ENCODE data around the gene IMP3. TPM values are rescaled to one million over a fixed set of nuclear protein-coding genes. Genes with fewer than 3 reads are reported as not detected.

IMP3 gene
- total RNA-seq, 1 experiment from 2014 or later: 84.5 TPM

DNA sequence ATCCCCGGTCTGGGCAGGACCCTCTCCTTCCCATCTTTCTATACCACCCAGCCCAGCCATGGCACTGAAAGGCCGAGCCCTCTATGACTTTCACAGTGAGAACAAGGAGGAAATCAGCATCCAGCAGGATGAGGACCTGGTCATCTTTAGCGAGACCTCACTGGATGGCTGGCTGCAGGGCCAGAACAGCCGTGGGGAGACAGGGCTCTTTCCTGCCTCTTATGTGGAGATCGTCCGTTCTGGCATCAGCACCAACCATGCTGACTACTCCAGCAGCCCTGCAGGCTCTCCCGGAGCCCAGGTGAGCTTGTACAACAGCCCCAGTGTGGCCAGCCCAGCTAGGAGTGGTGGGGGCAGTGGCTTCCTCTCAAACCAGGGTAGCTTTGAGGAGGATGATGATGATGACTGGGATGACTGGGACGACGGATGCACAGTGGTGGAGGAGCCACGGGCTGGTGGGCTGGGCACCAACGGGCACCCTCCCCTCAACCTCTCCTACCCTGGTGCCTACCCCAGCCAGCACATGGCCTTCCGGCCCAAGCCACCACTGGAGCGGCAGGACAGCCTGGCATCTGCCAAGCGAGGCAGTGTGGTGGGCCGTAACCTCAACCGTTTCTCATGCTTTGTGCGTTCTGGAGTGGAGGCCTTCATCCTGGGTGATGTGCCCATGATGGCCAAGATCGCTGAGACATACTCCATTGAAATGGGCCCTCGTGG, 9.2 kb upstream of the IMP3 start:
- intact Hi-C loops (cut with micrococcal nuclease; ENCODE audit: unreplicated experiment): loop anchor here (5.0 kb wide), 1 partner anchor 142 kb away; no protein-coding TSS in a partner anchor
- no TSS peak for BruUV-seq (replicated peaks)
- POLR2A ChIA-PET (ENCODE audit: low non-redundant PET): no interaction called here

DNA sequence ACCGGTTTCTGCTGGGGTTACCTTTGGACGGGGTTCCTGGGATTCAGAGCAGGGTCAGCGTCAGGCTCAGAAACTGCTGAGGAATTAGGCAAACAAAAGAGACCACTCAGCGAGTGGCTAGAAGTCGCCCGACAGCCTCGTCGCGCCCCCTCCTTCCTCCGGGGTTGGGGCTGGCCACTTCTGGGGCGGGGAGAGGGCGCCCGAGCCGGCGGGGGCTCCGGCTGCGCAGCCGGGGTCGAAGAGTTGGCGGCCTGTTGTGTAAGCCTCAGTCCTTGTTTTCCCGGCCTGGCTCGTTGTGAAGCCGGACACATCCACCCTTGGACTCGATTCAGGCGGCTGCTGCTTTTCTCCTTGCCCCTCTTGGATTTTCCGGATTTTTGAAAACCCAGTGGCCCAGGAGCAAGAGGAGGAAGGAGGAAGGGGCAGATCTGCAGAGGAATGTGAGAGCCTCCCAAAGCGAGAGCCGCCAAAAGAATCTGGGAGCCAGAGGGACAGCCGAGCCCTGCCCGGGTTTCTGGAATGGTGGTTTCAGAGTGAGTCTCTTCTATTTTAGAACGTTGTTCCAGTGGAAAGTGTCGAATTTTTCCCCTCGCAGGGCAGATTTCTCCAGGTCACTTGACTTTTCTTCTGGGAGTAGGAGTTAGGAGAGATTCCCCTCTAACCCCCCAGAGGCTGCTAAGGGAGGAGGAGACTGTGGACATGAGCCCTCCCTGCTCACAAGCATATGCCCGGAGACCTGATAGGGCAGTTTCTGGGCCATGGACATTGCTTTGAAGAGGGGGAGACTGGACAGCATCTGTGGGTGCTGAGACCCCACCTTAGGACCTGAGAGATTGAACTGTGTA, 8.4 kb upstream of the IMP3 start:
- Histone ChIP-seq H3K27me3 (replicated peaks; ENCODE audit: insufficient read depth, low read depth, low read length, poor library complexity) (no peaks in the 10 kb centered on the region), H3K36me3 (ENCODE audit: insufficient read depth, low read length, poor library complexity, severe bottlenecking) (no peaks in the 10 kb centered on the region), H3K4me3 (ENCODE audit: low read depth, low read length, poor library complexity, severe bottlenecking) (peak overlapping the region; percentile 96), H3K27ac (ENCODE audit: low read depth, low read length, poor library complexity, severe bottlenecking) (peak overlapping the region; percentile 76), H3K9me3 (ENCODE audit: low read depth, low read length, poor library complexity, severe bottlenecking) (no peaks in the 10 kb centered on the region), H3K4me1 (ENCODE audit: insufficient read depth, low read length, poor library complexity, severe bottlenecking) (peaks cover 6% of the 10 kb centered on the region)
- DNase-seq (ENCODE audit: low spot score): no peak
- intact Hi-C loops (cut with micrococcal nuclease; ENCODE audit: unreplicated experiment): loop anchor here (5.0 kb wide), 1 partner anchor 141 kb away; no protein-coding TSS in a partner anchor
- TF ChIP-seq, protein P1, sequence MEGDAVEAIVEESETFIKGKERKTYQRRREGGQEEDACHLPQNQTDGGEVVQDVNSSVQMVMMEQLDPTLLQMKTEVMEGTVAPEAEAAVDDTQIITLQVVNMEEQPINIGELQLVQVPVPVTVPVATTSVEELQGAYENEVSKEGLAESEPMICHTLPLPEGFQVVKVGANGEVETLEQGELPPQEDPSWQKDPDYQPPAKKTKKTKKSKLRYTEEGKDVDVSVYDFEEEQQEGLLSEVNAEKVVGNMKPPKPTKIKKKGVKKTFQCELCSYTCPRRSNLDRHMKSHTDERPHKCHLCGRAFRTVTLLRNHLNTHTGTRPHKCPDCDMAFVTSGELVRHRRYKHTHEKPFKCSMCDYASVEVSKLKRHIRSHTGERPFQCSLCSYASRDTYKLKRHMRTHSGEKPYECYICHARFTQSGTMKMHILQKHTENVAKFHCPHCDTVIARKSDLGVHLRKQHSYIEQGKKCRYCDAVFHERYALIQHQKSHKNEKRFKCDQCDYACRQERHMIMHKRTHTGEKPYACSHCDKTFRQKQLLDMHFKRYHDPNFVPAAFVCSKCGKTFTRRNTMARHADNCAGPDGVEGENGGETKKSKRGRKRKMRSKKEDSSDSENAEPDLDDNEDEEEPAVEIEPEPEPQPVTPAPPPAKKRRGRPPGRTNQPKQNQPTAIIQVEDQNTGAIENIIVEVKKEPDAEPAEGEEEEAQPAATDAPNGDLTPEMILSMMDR (conservative IDR thresholded peaks at IDR 0.05; ENCODE audit: low read depth, low read length): no peak
- TF ChIP-seq EZH2 (IDR thresholded peaks at IDR 0.05; ENCODE audit: borderline replicate concordance, low read depth, low read length, poor library complexity, severe bottlenecking): no peak
- POLR2A ChIA-PET (ENCODE audit: low non-redundant PET): interaction anchor here (0.5 to 0.7 kb wide), 2 partner anchors 206 to 663 kb away, joined by 4 to 7 read pairs; partner anchors contain the start of gene ETFA
- BruUV-seq (replicated peaks): TSS peak; percentile 49
- CTCF ChIA-PET: interaction anchor here (0.6 to 2.4 kb wide), 3 partner anchors 10 to 281 kb away, joined by 6 to 10 read pairs (median 8); partner anchors contain the start of gene MAN2C1

More for the DNA sequence above, 9.2 kb upstream of the IMP3 start:
- peaks cover 6% of the 10 kb centered on the region for H3K4me1 ChIP-seq (ENCODE audit: insufficient read depth, low read length, poor library complexity, severe bottlenecking)
- no peak overlapping the region for H3K4me3 ChIP-seq (ENCODE audit: low read depth, low read length, poor library complexity, severe bottlenecking)
- H3K36me3 ChIP-seq (ENCODE audit: insufficient read depth, low read length, poor library complexity, severe bottlenecking): no peaks in the 10 kb centered on the region
- CTCF ChIA-PET: interaction anchor here (1.0 kb wide), 1 partner anchor 8 kb away, joined by 3 read pairs; no protein-coding TSS in a partner anchor
- TF ChIP-seq EZH2 (IDR thresholded peaks at IDR 0.05; ENCODE audit: borderline replicate concordance, low read depth, low read length, poor library complexity, severe bottlenecking): no peak
- TF ChIP-seq, protein P1 (conservative IDR thresholded peaks at IDR 0.05; ENCODE audit: low read depth, low read length): no peak
- no peak for DNase-seq (ENCODE audit: low spot score)
- H3K27me3 ChIP-seq (replicated peaks; ENCODE audit: insufficient read depth, low read depth, low read length, poor library complexity): no peaks in the 10 kb centered on the region
- H3K27ac ChIP-seq (ENCODE audit: low read depth, low read length, poor library complexity, severe bottlenecking): no peak overlapping the region
- H3K9me3 ChIP-seq (ENCODE audit: low read depth, low read length, poor library complexity, severe bottlenecking): no peaks in the 10 kb centered on the region

DNA sequence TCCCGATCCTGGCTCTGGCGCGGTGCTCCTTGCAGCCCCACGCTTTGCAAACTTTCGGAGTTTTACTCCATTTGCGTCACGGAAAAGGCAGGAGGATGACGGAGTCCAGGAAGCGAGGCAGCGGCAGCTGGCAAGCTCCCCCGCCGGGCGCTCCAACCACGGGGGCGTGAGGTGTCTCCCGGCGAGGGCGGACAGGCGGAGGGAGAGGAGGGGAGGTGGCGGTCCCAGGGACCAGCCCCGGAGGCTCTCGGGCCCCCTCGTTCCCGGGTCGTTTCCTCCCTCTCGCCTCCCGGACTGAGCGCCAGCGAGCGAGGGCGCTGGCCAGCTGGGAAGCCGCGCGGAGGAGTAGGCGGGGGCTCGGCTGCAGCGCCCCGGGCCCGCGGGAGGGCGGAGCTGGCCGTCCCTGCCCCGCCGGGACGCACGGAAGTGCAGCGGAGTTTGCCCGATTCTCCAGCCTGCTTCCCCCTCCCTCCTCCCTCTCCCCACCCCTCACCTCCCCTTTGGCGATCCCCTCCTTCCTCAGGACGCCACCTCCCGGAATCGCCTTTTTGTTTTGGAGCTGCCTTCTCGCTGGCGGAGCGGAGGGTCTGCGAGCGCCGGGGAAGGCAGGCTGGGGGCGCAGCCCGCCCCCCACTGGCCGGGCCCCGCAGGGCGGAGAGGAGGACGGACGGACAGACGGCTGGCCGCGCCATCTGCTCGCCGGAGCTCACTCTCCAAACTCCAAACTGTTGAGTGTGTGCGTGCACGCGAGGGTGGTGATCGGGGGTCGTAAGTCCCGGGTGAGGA, 7.5 kb upstream of the IMP3 start, which contains the start of gene SNX33:
SNX33 (plus strand) TSS at position 543 of the 786 bp plus-strand sequence. CDS start 1,191 bp downstream, outside the sequence.
- peak within 1 kb of the TSS; percentile 96 for H3K4me3 ChIP-seq (ENCODE audit: low read depth, low read length, poor library complexity, severe bottlenecking)
- no peaks in the 10 kb centered on the region for H3K36me3 ChIP-seq (ENCODE audit: insufficient read depth, low read length, poor library complexity, severe bottlenecking)
- peaks cover 6% of the 10 kb centered on the region for H3K4me1 ChIP-seq (ENCODE audit: insufficient read depth, low read length, poor library complexity, severe bottlenecking)
- BruUV-seq (replicated peaks): no TSS peak
- CTCF ChIA-PET: interaction anchor here (0.5 to 2.4 kb wide), 4 partner anchors 9 to 280 kb away, joined by 4 to 10 read pairs (median 7); partner anchors contain the start of gene MAN2C1
- intact Hi-C loops (cut with micrococcal nuclease; ENCODE audit: unreplicated experiment): loop anchor here (5.0 kb wide), 1 partner anchor 140 kb away; no protein-coding TSS in a partner anchor
- H3K27ac ChIP-seq (ENCODE audit: low read depth, low read length, poor library complexity, severe bottlenecking): peak within 1 kb of the TSS; percentile 76
- peak; percentile 77 for DNase-seq (ENCODE audit: low spot score)
- no peaks in the 10 kb centered on the region for H3K9me3 ChIP-seq (ENCODE audit: low read depth, low read length, poor library complexity, severe bottlenecking)
- no peaks in the 10 kb centered on the region for H3K27me3 ChIP-seq (replicated peaks; ENCODE audit: insufficient read depth, low read depth, low read length, poor library complexity)
- POLR2A ChIA-PET (ENCODE audit: low non-redundant PET): interaction anchor here (0.5 to 0.7 kb wide), 2 partner anchors 205 to 664 kb away, joined by 4 to 7 read pairs; partner anchors contain the start of gene ETFA
- no peak for TF ChIP-seq EZH2 (IDR thresholded peaks at IDR 0.05; ENCODE audit: borderline replicate concordance, low read depth, low read length, poor library complexity, severe bottlenecking)
- TF ChIP-seq, protein P1 (conservative IDR thresholded peaks at IDR 0.05; ENCODE audit: low read depth, low read length): peak; percentile 66
